ENCODE measurements around the gene WNT8B. TPM values are rescaled to one million over a fixed set of nuclear protein-coding genes. Genes with fewer than 3 reads are reported as not detected.
A peak's percentile ranks its signal among the peaks of the same experiment; 100 is the strongest.

WNT8B gene
- polyA plus RNA-seq, 1 experiment = not detected

GRCh38 chr10:100516847-100517246, 54.0 kb downstream of the WNT8B start:
- no peak overlapping the region for H3K27ac ChIP-seq (ENCODE audit: low read depth, low read length)
- H3K27me3 ChIP-seq (ENCODE audit: control insufficient read depth, insufficient read depth, low read length) = no peaks in the 10 kb centered on the region
- no peak for DNase-seq (ENCODE audit: low read depth, low spot score)
- no peak overlapping the region for H3K4me3 ChIP-seq (ENCODE audit: low read depth, low read length)
- ChIA-PET CTCF (interaction anchor here (0.6 to 8.5 kb wide), 7 partner anchors 8 to 363 kb away, joined by 3 to 137 read pairs (median 31); no protein-coding TSS in a partner anchor), POLR2A (no interaction called here)
- no peaks in the 10 kb centered on the region for H3K9me3 ChIP-seq (ENCODE audit: control insufficient read depth, insufficient read depth, low read length)
- 0 out of 2 replicates have a peak, but pooled peaks have one; percentile 24 for TF ChIP-seq CTCF (IDR thresholded peaks at IDR 0.05; ENCODE audit: low read depth, low read length)

DNA sequence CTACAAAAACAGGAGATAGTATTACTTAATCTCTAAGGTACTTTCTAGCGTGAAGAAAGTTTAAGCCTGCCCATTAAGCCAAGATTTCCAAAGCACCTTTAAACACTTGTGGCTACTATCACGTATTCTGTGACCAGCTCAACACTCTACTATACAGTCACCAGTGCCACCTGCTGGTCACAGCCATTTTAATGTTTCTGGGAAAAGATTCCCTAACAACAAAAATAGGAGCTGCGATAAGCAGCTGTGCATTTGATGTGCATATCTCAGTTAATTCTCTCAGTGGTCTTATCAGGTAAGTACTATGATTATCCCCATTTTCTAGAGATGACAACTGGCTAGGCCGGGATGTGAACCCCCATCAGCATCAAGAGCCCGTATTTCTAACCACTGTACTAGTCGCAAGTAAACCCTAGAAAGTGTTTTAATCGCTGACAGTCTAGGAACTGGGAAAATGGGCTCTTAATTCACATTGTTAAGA, 56.0 kb downstream of the WNT8B start:
- Histone ChIP-seq H3K9me3 (ENCODE audit: control insufficient read depth, insufficient read depth, low read length) (no peaks in the 10 kb centered on the region; the same call in 1 of the 2 replicates), H3K27me3 (ENCODE audit: control insufficient read depth, insufficient read depth, low read length) (no peaks in the 10 kb centered on the region), H3K4me3 (ENCODE audit: low read depth, low read length) (no peak overlapping the region; the same call in 1 of the 2 replicates), H3K27ac (ENCODE audit: low read depth, low read length) (no peak overlapping the region)
- POLR2A ChIA-PET = interaction anchor here (1.1 kb wide), 2 partner anchors 17 to 172 kb away, joined by 4 to 5 read pairs; partner anchors contain the start of genes HIF1AN and SCD
- CTCF ChIA-PET = interaction anchor here (0.6 to 8.5 kb wide), 39 partner anchors 9 to 367 kb away, joined by 3 to 137 read pairs (median 7); partner anchors contain the start of genes BLOC1S2, HIF1AN and SCD
- peak; percentile 69 for TF ChIP-seq CTCF (IDR thresholded peaks at IDR 0.05; ENCODE audit: low read depth, low read length)
- no peak for DNase-seq (ENCODE audit: low read depth, low spot score)

DNA sequence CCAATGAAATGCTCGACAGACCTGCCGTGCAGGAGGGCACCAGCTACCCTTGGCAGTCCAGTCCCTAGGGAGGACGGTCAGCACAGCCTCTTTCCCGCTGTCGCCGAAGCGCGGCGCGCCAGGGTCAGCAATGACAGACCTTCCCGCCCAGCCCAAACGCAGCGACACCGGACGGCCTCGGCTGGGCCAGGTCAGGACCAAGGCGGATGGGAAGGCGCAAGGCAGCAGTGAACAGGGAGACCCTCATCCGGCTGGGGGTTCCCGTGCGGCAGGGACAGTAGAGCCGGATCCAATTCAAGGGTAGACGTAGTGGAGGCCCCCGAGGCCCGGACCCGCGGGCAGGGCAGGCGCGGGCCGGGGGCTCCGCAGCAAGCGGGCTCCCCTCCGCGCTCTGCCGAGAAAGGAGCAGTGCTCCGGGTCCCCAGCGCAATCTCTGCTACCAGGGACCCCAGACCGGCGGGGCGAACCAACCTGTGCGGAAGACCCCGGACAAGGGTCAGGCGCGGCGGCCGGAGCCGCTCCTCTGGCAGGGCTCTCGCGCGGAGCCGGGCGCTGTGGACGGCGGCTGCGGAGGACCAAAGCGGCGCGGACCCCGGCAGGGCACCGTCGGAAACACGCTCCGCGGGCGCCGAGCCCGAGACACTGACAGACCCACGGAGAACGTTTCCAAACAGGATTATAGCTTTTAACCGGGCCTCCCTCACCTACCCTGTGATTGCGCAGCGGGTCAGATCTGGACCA, 56.7 kb downstream of the WNT8B start, which contains the start of gene SEC31B:
SEC31B (minus strand) TSS at position 551 of the 741 bp plus-strand sequence. CDS start 2,909 bp downstream, outside the sequence.
- CTCF ChIA-PET = interaction anchor here (0.6 to 8.5 kb wide), 37 partner anchors 8 to 366 kb away, joined by 3 to 137 read pairs (median 7); partner anchors contain the start of genes BLOC1S2, HIF1AN and SCD
- no peak within 1 kb of the TSS for H3K27ac ChIP-seq (ENCODE audit: low read depth, low read length)

GRCh38 chr10:100520811-100521210, 58.0 kb downstream of the WNT8B start:
- Histone ChIP-seq H3K27me3 (ENCODE audit: control insufficient read depth, insufficient read depth, low read length) (no peaks in the 10 kb centered on the region), H3K9me3 (ENCODE audit: control insufficient read depth, insufficient read depth, low read length) (no peaks in the 10 kb centered on the region; the same call in 1 of the 2 replicates), H3K27ac (ENCODE audit: low read depth, low read length) (no peak overlapping the region), H3K4me3 (ENCODE audit: low read depth, low read length) (no peak overlapping the region)
- no peak for TF ChIP-seq CTCF (IDR thresholded peaks at IDR 0.05; ENCODE audit: low read depth, low read length)
- POLR2A ChIA-PET = interaction anchor here (0.5 to 1.1 kb wide), 3 partner anchors 15 to 377 kb away, joined by 3 to 5 read pairs (median 3); partner anchors contain the start of gene HIF1AN
- CTCF ChIA-PET = interaction anchor here (0.7 to 8.5 kb wide), 4 partner anchors 39 to 358 kb away, joined by 3 to 137 read pairs (median 7); no protein-coding TSS in a partner anchor
- DNase-seq (ENCODE audit: low read depth, low spot score) = no peak

More for the DNA sequence above, 56.7 kb downstream of the WNT8B start, which contains the start of gene SEC31B:
- no peak for DNase-seq (ENCODE audit: low read depth, low spot score)
- Histone ChIP-seq H3K27me3 (ENCODE audit: control insufficient read depth, insufficient read depth, low read length) (no peaks in the 10 kb centered on the region), H3K9me3 (ENCODE audit: control insufficient read depth, insufficient read depth, low read length) (no peaks in the 10 kb centered on the region; the same call in 1 of the 2 replicates), H3K4me3 (ENCODE audit: low read depth, low read length) (peak within 1 kb of the TSS; percentile 40)
- no peak for TF ChIP-seq CTCF (IDR thresholded peaks at IDR 0.05; ENCODE audit: low read depth, low read length)
- POLR2A ChIA-PET = interaction anchor here (1.1 kb wide), 3 partner anchors 16 to 173 kb away, joined by 3 to 5 read pairs (median 4); partner anchors contain the start of genes HIF1AN and SCD

Measured in AG04450 (cell line).